Heart left ventricle (tissue), 16 donors: ENCODE data around the gene KRT71. TPM values are rescaled to one million over a fixed set of nuclear protein-coding genes. Genes with fewer than 3 reads are reported as not detected.

Experiments used
- ATAC-seq, 4 donors: fragments of 200-7000 bp; cut with Tn5 transposase; one replicate each; pipeline ENCODE4 v1.9.1; 2020 to 2022; ENCODE audit warnings: moderate library complexity in 4 of 4, mild to moderate bottlenecking in 3 of 4, moderate number of reproducible peaks in 1 of 4
- DNase-seq, 5 donors: peaks; one replicate each; pipeline ENCODE4 v3.0.0-alpha.2; 2020
- H3K27ac ChIP-seq, 12 donors: fragments of 200-600 bp; sonication (generic) in 4 of 12; one replicate each; pipeline versions ENCODE4 v1.5.0 to v1.8.0; 2016 to 2022; ENCODE audit warnings: mild to moderate bottlenecking in 2 of 12
- H3K27me3 ChIP-seq, 9 donors: fragments of 200-600 bp; sonication (generic) in 2 of 9; one replicate each; pipeline versions ENCODE4 v1.5.1 to v1.8.0; 2016 to 2022; ENCODE audit warnings: mild to moderate bottlenecking in 3 of 9
- H3K36me3 ChIP-seq, 9 donors: fragments of 200-600 bp; sonication (generic) in 2 of 9; one replicate each; pipeline versions ENCODE4 v1.5.0 to v1.8.0; 2018 to 2022; ENCODE audit warnings: mild to moderate bottlenecking in 2 of 9
- H3K4me1 ChIP-seq, 12 donors: fragments of 200-600 bp; sonication (generic) in 4 of 12; one replicate each; pipeline versions ENCODE4 v1.5.0 to v1.8.0; 2016 to 2022; ENCODE audit warnings: mild to moderate bottlenecking in 3 of 12
- H3K4me3 ChIP-seq, 12 donors: fragments of 200-600 bp; sonication (generic) in 4 of 12; one replicate each; pipeline versions ENCODE4 v1.5.0 to v1.8.0; 2017 to 2022; ENCODE audit warnings: mild to moderate bottlenecking in 9 of 12, moderate library complexity in 4 of 12
- H3K9me3 ChIP-seq, 12 donors: fragments of 200-600 bp; sonication (generic) in 4 of 12; one replicate each; pipeline versions ENCODE4 v1.5.0 to v1.8.0; 2016 to 2022; ENCODE audit warnings: mild to moderate bottlenecking in 1 of 12
- POLR2A ChIP-seq, 2 donors: fragments of 450-650 bp; IDR thresholded peaks; one replicate each; pipeline ENCODE4 v1.6.1; 2017; ENCODE audit warnings: antibody characterized with exemption in 2 of 2, mild to moderate bottlenecking in 2 of 2, moderate library complexity in 2 of 2
- WGBS, 4 donors: extraction: QIAGEN DNeasy Blood & Tissue Kit in 2 of 4; methylation state at CpG; one replicate each; pipeline versions ENCODE4 v1.1.5 to v1.1.7; 2013 to 2018; 5-methylcytosine and 5-hydroxymethylcytosine counted together
- intact Hi-C, 10 donors: fragments of 100-400 bp; cut with DNase I; formaldehyde crosslinking; loops; one replicate each; pipeline versions ENCODE4 v1.11.1 to v1.14.2; 2022
- polyA plus RNA-seq, 2 donors: library from polyadenylated mRNA; stranded (reverse); fragments of 200-250 nt; gene quantifications; one replicate each; pipeline ENCODE4 v1.2.3, GENCODE V29; 2013
- total RNA-seq, 9 donors: library from RNA; depleted of rRNA in 2 of 9; stranded (reverse); fragments of >200 nt in 2 of 9; fragmentation: NEBNext Ultra II Directional in 3 of 9; extraction: Animal tissue kit (Norgen Biotek cat#: 25700) in 3 of 9; gene quantifications; one replicate each; pipeline versions ENCODE4 v1.1.0 to v1.2.4, GENCODE V29; 2016 to 2023
- TF ChIP-seq, protein P1 (sequence below), 12 donors: fragments of 200-600 bp; sonication (generic) in 4 of 12; IDR thresholded peaks; one replicate each; pipeline versions ENCODE4 v1.5.0 to v1.8.0; 2018 to 2022; ENCODE audit warnings: antibody characterized with exemption in 12 of 12, mild to moderate bottlenecking in 5 of 12
- donor health status: ischemic (EF 13 %, LVEDD 7.1; RV severe dilation, severe dysfunction).
- donor health status: healthy with polysubstance abuse.
- donor health status: DM: no; HTN: yes; CAD: no.
- donor health status: DM: no; HTN: no; CAD: no.
- donor health status: ischemic (EF 25% LVEDD 6.9; RV normal size, moderate dysfunction).
- donor health status: ischemic (EF 25% LVEDD 5.7; RV mildly dilated, moderate dysfunction).
- donor health status: healthy.
- donor health status: DM: yes; HTN: yes; CAD: no.
- donor health status: ischemic (EF 35%, LVEDD 5.7; RV mildly dilated, moderate dysfunction).
- donor health status: nonischemic (EF 11% LVEDD 7.7; RV severe dilation, severe dysfunction).
- donor health status: DM: yes; HTN: yes; CAD: no.
- donor health status: PGD.
- donor health status: ischemic (EF 29% LVEDD 5.4; RV normal size, mild dysfunction).
- donor health status: nonischemic (EF 23%, LVEDD 6.1; RV moderate dilation, normal function).

KRT71 gene
- total and polyA plus RNA-seq, 11 donors: not detected

DNA sequence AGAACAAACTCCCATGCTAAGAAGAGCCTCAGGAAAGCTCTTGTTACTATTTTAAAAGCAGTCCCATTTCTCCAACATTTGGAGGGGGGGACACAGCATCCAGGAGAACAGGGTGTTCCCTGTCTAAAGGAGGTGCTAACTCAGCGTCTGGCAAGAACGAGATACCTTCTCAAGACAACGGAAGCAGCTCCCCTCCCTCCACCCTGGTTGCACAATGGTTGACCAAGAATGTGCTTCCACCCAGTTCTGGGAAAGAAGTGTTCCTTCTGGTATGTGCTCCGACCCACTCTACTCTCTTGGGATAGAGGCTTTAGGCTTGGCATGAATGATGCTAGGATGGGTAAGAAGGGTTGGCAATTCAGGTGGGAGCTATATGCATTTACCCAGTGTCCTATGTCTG is 58.4 kb downstream of the KRT71 start:
- H3K4me1 ChIP-seq: peaks cover 0 to 25% (median 5%) of the 10 kb centered on the region in 12 donors
- DNase-seq (peak in 1 of 5 donors; percentile 68), ATAC-seq (peak in 3 of 4 donors; percentile 22 to 74 (median 62))
- H3K36me3 ChIP-seq: no peaks in the 10 kb centered on the region
- TF ChIP-seq, protein P1, sequence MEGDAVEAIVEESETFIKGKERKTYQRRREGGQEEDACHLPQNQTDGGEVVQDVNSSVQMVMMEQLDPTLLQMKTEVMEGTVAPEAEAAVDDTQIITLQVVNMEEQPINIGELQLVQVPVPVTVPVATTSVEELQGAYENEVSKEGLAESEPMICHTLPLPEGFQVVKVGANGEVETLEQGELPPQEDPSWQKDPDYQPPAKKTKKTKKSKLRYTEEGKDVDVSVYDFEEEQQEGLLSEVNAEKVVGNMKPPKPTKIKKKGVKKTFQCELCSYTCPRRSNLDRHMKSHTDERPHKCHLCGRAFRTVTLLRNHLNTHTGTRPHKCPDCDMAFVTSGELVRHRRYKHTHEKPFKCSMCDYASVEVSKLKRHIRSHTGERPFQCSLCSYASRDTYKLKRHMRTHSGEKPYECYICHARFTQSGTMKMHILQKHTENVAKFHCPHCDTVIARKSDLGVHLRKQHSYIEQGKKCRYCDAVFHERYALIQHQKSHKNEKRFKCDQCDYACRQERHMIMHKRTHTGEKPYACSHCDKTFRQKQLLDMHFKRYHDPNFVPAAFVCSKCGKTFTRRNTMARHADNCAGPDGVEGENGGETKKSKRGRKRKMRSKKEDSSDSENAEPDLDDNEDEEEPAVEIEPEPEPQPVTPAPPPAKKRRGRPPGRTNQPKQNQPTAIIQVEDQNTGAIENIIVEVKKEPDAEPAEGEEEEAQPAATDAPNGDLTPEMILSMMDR (IDR thresholded peaks at IDR 0.05): no peak
- no peak for TF ChIP-seq POLR2A (IDR thresholded peaks at IDR 0.05)
- intact Hi-C loops: loop anchor here in 1 of 10 donors (10.0 kb wide), 1 partner anchor 80 kb away; no protein-coding TSS in a partner anchor
- H3K27me3 ChIP-seq: peaks cover 0 to 16% (median 0%) of the 10 kb centered on the region in 9 donors
- H3K9me3 ChIP-seq: no peaks in the 10 kb centered on the region
- WGBS, 4 donors: 33 to 57% (median 48%) methylated on average over 4 of the region's 4 CpGs
- H3K4me3 ChIP-seq: no peak overlapping the region
- peak overlapping the region in 1 of 12 donors; percentile 66 for H3K27ac ChIP-seq

DNA sequence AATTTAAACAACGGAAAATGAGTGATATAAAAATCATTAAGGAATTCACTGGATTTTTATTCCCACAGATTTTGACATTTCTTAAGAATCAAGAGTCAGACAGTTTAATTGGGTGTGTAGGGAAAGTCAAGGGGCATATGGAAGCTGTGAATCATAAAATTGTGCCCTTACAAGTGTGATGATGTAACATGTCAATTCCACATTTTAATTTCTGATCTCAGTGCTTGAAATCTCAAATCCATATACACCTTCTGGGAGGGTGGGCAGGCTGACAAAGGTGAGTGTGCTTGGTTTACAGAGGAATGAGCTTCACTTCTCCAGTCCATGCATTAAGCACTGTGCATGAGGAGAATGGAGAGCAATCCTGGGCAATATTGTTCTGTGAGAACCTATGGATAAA is 58.8 kb downstream of the KRT71 start:
- DNase-seq (no peak), ATAC-seq (no peak)
- Histone ChIP-seq H3K27me3 (peaks cover 0 to 16% (median 3%) of the 10 kb centered on the region in 9 donors), H3K9me3 (no peaks in the 10 kb centered on the region), H3K27ac (no peak overlapping the region), H3K4me1 (peaks cover 0 to 25% (median 5%) of the 10 kb centered on the region in 12 donors), H3K36me3 (no peaks in the 10 kb centered on the region), H3K4me3 (no peak overlapping the region)
- 87 to 90% (median 88%) methylated on average over 1 of the region's 1 CpG for WGBS, 4 donors
- intact Hi-C loops: loop anchor here in 1 of 10 donors (10.0 kb wide), 1 partner anchor 79 kb away; no protein-coding TSS in a partner anchor
- TF ChIP-seq POLR2A (IDR thresholded peaks at IDR 0.05): no peak
- TF ChIP-seq, protein P1 (IDR thresholded peaks at IDR 0.05): no peak

Other genes starting within 250 kb of the KRT71 start
- gene KRT83, start 231.7 kb downstream of the KRT71 start, total RNA-seq: not detected
- gene KRT83, start 231.7 kb downstream of the KRT71 start, polyA plus RNA-seq: not detected
- not detected for gene KRT85, start 185.7 kb downstream of the KRT71 start, total RNA-seq
- not detected for gene KRT85, start 185.7 kb downstream of the KRT71 start, polyA plus RNA-seq
- gene KRT84, start 167.5 kb downstream of the KRT71 start, total RNA-seq: not detected
- gene KRT84, start 167.5 kb downstream of the KRT71 start, polyA plus RNA-seq: not detected
- not detected for gene KRT82, start 146.8 kb downstream of the KRT71 start, total RNA-seq
- gene KRT82, start 146.8 kb downstream of the KRT71 start, polyA plus RNA-seq: not detected
- not detected for gene KRT75, start 118.8 kb downstream of the KRT71 start, total RNA-seq
- not detected for gene KRT75, start 118.8 kb downstream of the KRT71 start, polyA plus RNA-seq
- not detected for gene KRT6B, start 101.0 kb downstream of the KRT71 start, total RNA-seq
- gene KRT6B, start 101.0 kb downstream of the KRT71 start, polyA plus RNA-seq: not detected
- not detected for gene KRT6C, start 79.3 kb downstream of the KRT71 start, total RNA-seq
- gene KRT6C, start 79.3 kb downstream of the KRT71 start, polyA plus RNA-seq: not detected
- under 1 TPM in 1 of 9 donors, not detected in 8; 0.11 TPM for gene KRT6A, start 59.9 kb downstream of the KRT71 start, total RNA-seq
- gene KRT6A, start 59.9 kb downstream of the KRT71 start, polyA plus RNA-seq: under 1 TPM in 1 of 2 donors, not detected in 1; 0.03 TPM
- gene KRT5, start 32.8 kb downstream of the KRT71 start, total RNA-seq: 1 to 10 TPM in 1 of 9 donors, not detected in 8; 3.4 TPM
- under 1 TPM in 1 of 2 donors, not detected in 1; 0.40 TPM for gene KRT5, start 32.8 kb downstream of the KRT71 start, polyA plus RNA-seq
- gene KRT74, start 20.7 kb upstream of the KRT71 start, total RNA-seq: not detected
- not detected for gene KRT74, start 20.7 kb upstream of the KRT71 start, polyA plus RNA-seq
- gene KRT72, start 48.3 kb upstream of the KRT71 start, total RNA-seq: not detected
- gene KRT72, start 48.3 kb upstream of the KRT71 start, polyA plus RNA-seq: not detected
- gene KRT73, start 65.4 kb upstream of the KRT71 start, total RNA-seq: not detected
- gene KRT73, start 65.4 kb upstream of the KRT71 start, polyA plus RNA-seq: not detected
- not detected for gene KRT2, start 99.1 kb upstream of the KRT71 start, total RNA-seq
- gene KRT2, start 99.1 kb upstream of the KRT71 start, polyA plus RNA-seq: not detected
- under 1 TPM in 1 of 9 donors, not detected in 8; 0.35 TPM for gene KRT1, start 127.3 kb upstream of the KRT71 start, total RNA-seq
- gene KRT1, start 127.3 kb upstream of the KRT71 start, polyA plus RNA-seq: not detected
- not detected for gene KRT77, start 150.4 kb upstream of the KRT71 start, total RNA-seq
- not detected for gene KRT77, start 150.4 kb upstream of the KRT71 start, polyA plus RNA-seq
- gene KRT76, start 224.2 kb upstream of the KRT71 start, total RNA-seq: not detected
- gene KRT76, start 224.2 kb upstream of the KRT71 start, polyA plus RNA-seq: not detected
- gene KRT3, start 243.0 kb upstream of the KRT71 start, total RNA-seq: not detected
- gene KRT3, start 243.0 kb upstream of the KRT71 start, polyA plus RNA-seq: not detected